OCI-LY7 (cell line): Measurements from ENCODE around the gene TBC1D2B.

Experiments
- EZH2phosphoT487 ChIP-seq: fragments of 200-600 bp; sonication (generic); IDR thresholded peaks from 2 replicates; pipeline ENCODE4 v1.6.1; 2018; ENCODE audit warnings: low read depth, borderline replicate concordance, mild to moderate bottlenecking, mixed run types, antibody characterized with exemption, low read length, moderate library complexity, mixed read lengths
- TF ChIP-seq, protein P1 (sequence below): fragments of 200-600 bp; sonication (generic); conservative IDR thresholded peaks from 2 replicates; pipeline ENCODE4 v1.5.1; 2014; ENCODE audit warnings: mild to moderate bottlenecking, antibody characterized with exemption, low read length, moderate library complexity, mixed read lengths

GRCh38 chr15:78065973-78066946 lies 11.3 kb downstream of the TBC1D2B start:
- TF ChIP-seq, protein P1, sequence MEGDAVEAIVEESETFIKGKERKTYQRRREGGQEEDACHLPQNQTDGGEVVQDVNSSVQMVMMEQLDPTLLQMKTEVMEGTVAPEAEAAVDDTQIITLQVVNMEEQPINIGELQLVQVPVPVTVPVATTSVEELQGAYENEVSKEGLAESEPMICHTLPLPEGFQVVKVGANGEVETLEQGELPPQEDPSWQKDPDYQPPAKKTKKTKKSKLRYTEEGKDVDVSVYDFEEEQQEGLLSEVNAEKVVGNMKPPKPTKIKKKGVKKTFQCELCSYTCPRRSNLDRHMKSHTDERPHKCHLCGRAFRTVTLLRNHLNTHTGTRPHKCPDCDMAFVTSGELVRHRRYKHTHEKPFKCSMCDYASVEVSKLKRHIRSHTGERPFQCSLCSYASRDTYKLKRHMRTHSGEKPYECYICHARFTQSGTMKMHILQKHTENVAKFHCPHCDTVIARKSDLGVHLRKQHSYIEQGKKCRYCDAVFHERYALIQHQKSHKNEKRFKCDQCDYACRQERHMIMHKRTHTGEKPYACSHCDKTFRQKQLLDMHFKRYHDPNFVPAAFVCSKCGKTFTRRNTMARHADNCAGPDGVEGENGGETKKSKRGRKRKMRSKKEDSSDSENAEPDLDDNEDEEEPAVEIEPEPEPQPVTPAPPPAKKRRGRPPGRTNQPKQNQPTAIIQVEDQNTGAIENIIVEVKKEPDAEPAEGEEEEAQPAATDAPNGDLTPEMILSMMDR = no peak
- no peak for TF ChIP-seq EZH2phosphoT487
